Activated naive CD8-positive, alpha-beta T cell treated with anti-CD3 and anti-CD28 coated beads for 36 hours (primary cell): ENCODE data around the gene FIBCD1. TPM values are rescaled to one million over a fixed set of nuclear protein-coding genes. Genes with fewer than 3 reads are reported as not detected.

Experiments used
- DNase-seq: peaks from one replicate; pipeline ENCODE4 v3.0.0; 2021
- H3K27ac Mint-ChIP-seq: one replicate; pipeline ENCODE4 v1.8.0; 2022; ENCODE audit warnings: mild to moderate bottlenecking, moderate library complexity, mixed read lengths
- H3K27me3 Mint-ChIP-seq: one replicate; pipeline ENCODE4 v1.8.0; 2022; ENCODE audit warnings: mild to moderate bottlenecking, mixed read lengths
- H3K36me3 Mint-ChIP-seq: one replicate; pipeline ENCODE4 v1.8.0; 2021; ENCODE audit warnings: mild to moderate bottlenecking, mixed read lengths
- H3K4me1 Mint-ChIP-seq: one replicate; pipeline ENCODE4 v1.8.0; 2021; ENCODE audit warnings: mixed read lengths
- H3K4me3 Mint-ChIP-seq: one replicate; pipeline ENCODE4 v1.8.0; 2022; ENCODE audit warnings: mild to moderate bottlenecking, moderate library complexity, mixed read lengths
- H3K9me3 Mint-ChIP-seq: one replicate; pipeline ENCODE4 v1.8.0; 2022; ENCODE audit warnings: mixed read lengths
- total RNA-seq, 2 experiments: library from RNA; stranded (reverse); gene quantifications; one replicate each; pipeline ENCODE4 v1.2.3, GENCODE V29; 2021

The FIBCD1 gene
- total RNA-seq, 2 experiments from 2014 or later: not detected

DNA sequence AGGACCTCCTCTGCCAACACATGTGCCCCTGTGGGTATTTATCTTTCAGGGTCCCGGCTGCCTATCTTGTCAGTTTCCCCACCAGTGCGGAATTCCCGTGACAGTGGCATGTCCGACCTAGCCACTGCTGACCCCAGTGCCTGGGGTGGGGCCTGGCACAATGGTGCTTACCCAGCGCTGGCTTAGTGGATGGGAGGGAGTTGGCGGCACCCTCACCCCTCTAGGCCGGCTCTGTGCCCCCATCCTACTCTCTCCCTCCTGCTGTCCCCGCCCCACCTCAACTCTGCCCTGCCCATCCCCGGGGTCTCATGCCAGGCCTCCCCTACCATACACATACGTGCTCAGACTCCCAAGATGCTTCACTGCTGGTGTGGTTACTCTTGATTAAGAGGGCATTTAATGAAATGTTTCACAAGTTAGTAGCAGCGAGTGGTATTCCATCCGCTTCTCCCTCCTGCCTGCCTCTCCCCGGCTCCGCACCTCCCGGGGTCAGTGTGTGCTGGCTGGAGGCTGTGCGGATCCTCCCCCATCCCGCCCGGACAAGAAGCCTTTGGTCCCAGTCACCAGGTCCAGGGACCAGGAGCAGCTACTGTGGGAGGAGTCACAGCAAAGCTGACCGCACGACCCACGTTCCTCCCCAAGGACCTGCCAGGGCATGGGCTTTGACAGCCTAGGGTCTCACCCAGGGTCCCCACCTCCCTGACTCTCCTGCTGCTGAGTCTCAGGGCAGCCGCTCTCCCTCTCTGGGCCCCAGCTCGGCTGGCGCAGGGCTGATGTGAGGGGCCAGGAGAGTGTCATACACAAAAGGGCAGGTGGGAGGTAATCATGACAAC lies 32.9 kb downstream of the FIBCD1 start:
- Mint-ChIP-seq H3K27me3 (peaks cover 3% of the 10 kb centered on the region), H3K9me3 (no peaks in the 10 kb centered on the region), H3K27ac (no peak overlapping the region), H3K4me1 (peaks cover 7% of the 10 kb centered on the region), H3K4me3 (no peak overlapping the region), H3K36me3 (no peaks in the 10 kb centered on the region)
- DNase-seq: no peak

- H3K4me3 Mint-ChIP-seq: no peak overlapping the region
- no peak for DNase-seq
- H3K27me3 Mint-ChIP-seq: peaks cover 3% of the 10 kb centered on the region
- H3K9me3 Mint-ChIP-seq: no peaks in the 10 kb centered on the region
- H3K27ac Mint-ChIP-seq: no peak overlapping the region
- no peaks in the 10 kb centered on the region for H3K36me3 Mint-ChIP-seq
- peaks cover 2% of the 10 kb centered on the region for H3K4me1 Mint-ChIP-seq
These were observed 33.7 kb downstream of the FIBCD1 start for GRCh38 chr9:130905125-130905901.

DNA sequence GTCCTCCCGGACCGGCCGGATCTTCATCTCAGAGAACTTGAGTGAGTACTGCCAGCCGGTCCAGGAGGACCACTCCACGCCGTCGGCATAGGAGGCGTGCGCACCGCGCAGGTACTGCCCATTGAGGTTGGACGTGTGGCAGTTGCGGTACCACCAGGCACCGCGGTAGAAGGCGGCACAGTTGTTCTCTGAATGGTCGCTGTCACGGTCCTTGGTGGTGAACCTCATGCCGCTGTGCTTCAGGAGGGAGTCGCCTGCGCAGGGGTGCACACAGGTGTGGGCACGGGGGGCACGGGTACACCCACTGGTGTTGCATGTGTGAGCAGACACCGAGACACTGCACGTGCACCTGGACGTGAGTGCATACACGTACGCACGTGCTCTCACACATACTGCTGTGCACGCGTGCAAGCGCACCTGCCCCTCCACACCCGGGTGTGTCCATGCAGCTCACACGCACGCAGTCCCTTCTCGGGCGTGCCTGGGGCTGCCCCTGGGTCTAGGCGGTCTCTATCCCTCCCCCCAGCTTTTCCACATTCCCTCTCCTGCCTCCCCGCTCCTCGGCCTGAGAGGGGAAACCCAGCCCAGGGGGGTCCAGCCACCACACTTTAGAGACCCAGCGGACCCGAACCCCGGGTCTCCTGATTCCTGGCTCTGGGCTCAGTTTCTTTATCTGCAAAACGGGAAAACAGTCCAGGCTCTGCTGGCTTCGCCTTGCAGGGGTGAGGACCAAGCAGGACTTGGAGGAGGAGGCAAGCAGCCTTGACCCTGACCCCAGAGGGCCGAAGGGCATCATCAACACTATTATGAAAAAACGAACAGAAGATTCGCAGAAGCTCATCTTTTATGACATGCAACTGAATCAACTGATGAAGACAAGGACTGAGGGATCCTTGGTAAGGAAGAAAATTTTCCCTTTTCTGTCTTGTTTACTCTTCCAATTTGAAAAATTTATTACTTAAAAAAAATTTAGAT lies 34.7 kb downstream of the FIBCD1 start:
- Mint-ChIP-seq H3K36me3 (no peaks in the 10 kb centered on the region), H3K9me3 (no peaks in the 10 kb centered on the region), H3K27ac (no peak overlapping the region), H3K27me3 (peaks cover 3% of the 10 kb centered on the region), H3K4me3 (no peak overlapping the region), H3K4me1 (peaks cover 2% of the 10 kb centered on the region)
- no peak for DNase-seq

DNA sequence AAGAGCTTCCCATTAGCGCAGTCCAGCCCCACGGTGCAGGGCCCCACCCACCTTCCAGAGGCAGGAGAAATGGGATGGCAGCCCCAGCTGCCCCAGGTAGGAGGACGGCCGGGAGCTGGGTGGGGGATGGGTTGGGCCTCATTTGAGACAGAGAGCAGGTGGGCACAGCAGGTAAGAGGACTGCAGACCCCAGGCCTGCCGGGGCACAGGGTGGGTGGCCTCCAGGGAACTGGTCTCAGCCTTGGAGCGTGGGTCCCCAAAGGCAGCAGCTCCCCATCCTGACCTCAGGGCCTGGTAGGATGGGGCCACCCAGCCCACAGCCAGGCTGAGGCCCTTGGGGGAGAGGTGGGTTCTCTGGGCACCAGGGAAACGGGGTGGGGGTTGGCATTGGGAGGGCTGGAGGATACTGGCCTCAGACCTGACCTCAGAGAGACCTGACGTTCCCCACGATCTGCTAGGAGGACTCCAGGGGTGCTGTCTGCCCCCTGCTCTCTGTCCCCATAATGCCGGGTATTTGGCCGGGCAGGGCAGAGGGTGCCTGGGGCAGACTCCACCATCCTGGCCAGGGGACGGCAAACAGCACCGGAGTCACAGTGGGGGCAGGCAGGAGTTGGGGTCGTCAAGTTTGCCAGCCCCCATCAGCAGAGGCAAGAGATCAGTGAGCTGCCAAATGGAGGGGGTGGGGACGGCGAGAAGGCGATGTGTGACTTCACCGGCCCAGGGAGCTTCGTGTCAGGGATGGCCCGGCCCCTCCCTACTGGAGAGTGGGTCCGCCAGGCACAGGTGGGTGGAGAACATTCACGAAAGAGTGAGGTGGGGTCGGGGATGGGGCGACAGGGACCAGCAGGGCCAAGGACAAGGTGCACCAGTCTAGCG lies 35.6 kb downstream of the FIBCD1 start:
- H3K4me1 Mint-ChIP-seq: peaks cover 2% of the 10 kb centered on the region
- H3K9me3 Mint-ChIP-seq: no peaks in the 10 kb centered on the region
- no peak for DNase-seq
- H3K27me3 Mint-ChIP-seq: peaks cover 3% of the 10 kb centered on the region
- H3K4me3 Mint-ChIP-seq: no peak overlapping the region
- H3K36me3 Mint-ChIP-seq: no peaks in the 10 kb centered on the region
- no peak overlapping the region for H3K27ac Mint-ChIP-seq

- no peaks in the 10 kb centered on the region for H3K36me3 Mint-ChIP-seq
- no peaks in the 10 kb centered on the region for H3K4me1 Mint-ChIP-seq
- H3K4me3 Mint-ChIP-seq: no peak overlapping the region
- DNase-seq: no peak
- H3K27me3 Mint-ChIP-seq: peaks cover 3% of the 10 kb centered on the region
- H3K9me3 Mint-ChIP-seq: no peaks in the 10 kb centered on the region
- H3K27ac Mint-ChIP-seq: no peak overlapping the region
These were observed 36.6 kb downstream of the FIBCD1 start for GRCh38 chr9:130902204-130903185.

- no peak for DNase-seq
- Mint-ChIP-seq H3K27me3 (peaks cover 3% of the 10 kb centered on the region), H3K36me3 (no peaks in the 10 kb centered on the region), H3K4me3 (no peak overlapping the region), H3K4me1 (no peaks in the 10 kb centered on the region), H3K27ac (no peak overlapping the region), H3K9me3 (no peaks in the 10 kb centered on the region)
These were observed 37.4 kb downstream of the FIBCD1 start for GRCh38 chr9:130901498-130902203.

GRCh38 chr9:130900701-130901497 lies 38.1 kb downstream of the FIBCD1 start:
- peaks cover 3% of the 10 kb centered on the region for H3K27me3 Mint-ChIP-seq
- DNase-seq: no peak
- H3K36me3 Mint-ChIP-seq: no peaks in the 10 kb centered on the region
- no peak overlapping the region for H3K4me3 Mint-ChIP-seq
- no peaks in the 10 kb centered on the region for H3K4me1 Mint-ChIP-seq
- H3K27ac Mint-ChIP-seq: no peak overlapping the region
- no peaks in the 10 kb centered on the region for H3K9me3 Mint-ChIP-seq

GRCh38 chr9:130899051-130899748 lies 39.8 kb downstream of the FIBCD1 start:
- H3K4me1 Mint-ChIP-seq: no peaks in the 10 kb centered on the region
- no peak for DNase-seq
- H3K4me3 Mint-ChIP-seq: no peak overlapping the region
- H3K27ac Mint-ChIP-seq: no peak overlapping the region
- H3K27me3 Mint-ChIP-seq: peaks cover 3% of the 10 kb centered on the region
- H3K9me3 Mint-ChIP-seq: no peaks in the 10 kb centered on the region
- no peaks in the 10 kb centered on the region for H3K36me3 Mint-ChIP-seq

DNA sequence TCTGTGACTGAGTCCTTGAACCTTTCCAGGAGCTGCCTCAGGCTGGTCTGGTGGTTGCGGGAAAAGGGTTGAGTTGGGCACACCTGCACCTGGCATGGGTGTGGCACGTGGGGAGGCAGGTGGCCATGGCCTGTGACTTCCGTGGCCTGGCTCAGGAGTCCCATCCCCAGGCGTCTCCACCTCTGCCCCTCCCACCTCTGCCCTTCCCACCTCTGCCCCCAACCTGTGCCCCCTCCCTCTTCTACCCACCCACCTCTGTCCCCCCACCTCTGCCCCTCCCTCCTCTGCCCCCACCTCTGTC lies 40.5 kb downstream of the FIBCD1 start:
- H3K4me1 Mint-ChIP-seq: no peaks in the 10 kb centered on the region
- DNase-seq: no peak
- H3K4me3 Mint-ChIP-seq: no peak overlapping the region
- no peak overlapping the region for H3K27ac Mint-ChIP-seq
- no peaks in the 10 kb centered on the region for H3K36me3 Mint-ChIP-seq
- peaks cover under 1% of the 10 kb centered on the region for H3K27me3 Mint-ChIP-seq
- no peaks in the 10 kb centered on the region for H3K9me3 Mint-ChIP-seq

- Mint-ChIP-seq H3K9me3 (no peaks in the 10 kb centered on the region), H3K4me3 (no peak overlapping the region), H3K27me3 (no peaks in the 10 kb centered on the region), H3K4me1 (no peaks in the 10 kb centered on the region), H3K36me3 (no peaks in the 10 kb centered on the region), H3K27ac (no peak overlapping the region)
- no peak for DNase-seq
These were observed 41.0 kb downstream of the FIBCD1 start for GRCh38 chr9:130897848-130898551.

DNA sequence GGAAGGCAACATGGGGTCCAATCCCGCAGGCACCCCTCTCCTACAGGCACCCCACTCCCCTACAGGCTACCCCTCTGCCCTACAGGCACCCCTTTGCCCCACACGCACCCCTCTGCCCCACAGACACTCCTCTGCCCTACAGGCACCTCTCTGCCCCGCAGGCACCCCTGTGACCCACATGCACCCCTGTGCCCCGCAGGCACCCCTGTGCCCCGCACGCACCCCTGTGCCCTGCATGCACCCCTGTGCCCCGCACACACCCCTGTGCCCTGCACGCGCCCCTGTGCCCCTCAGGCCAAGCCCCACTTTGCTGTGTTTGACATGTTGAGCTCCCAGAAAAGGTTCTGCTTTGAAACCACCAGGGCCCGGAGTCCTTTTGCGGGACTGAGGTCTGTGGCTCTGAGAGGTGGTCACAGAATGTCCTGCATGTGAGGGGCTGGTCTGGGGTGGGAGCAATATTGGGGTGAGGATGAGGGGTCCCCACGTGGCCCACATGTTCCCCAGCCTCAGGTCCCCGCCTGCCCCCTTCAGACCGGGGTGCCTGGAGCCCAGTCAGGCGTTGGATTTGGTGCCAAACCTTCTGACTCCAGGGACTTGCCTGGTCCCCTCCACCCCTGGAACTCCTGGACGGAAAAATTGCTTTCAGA lies 41.8 kb downstream of the FIBCD1 start:
- Mint-ChIP-seq H3K4me1 (no peaks in the 10 kb centered on the region), H3K36me3 (no peaks in the 10 kb centered on the region), H3K4me3 (no peak overlapping the region), H3K27ac (no peak overlapping the region), H3K27me3 (no peaks in the 10 kb centered on the region), H3K9me3 (no peaks in the 10 kb centered on the region)
- DNase-seq: no peak
